Thoracic aorta (tissue), 2 donors: ENCODE data around the gene PAM16. TPM values are rescaled to one million over a fixed set of nuclear protein-coding genes. Genes with fewer than 3 reads are reported as not detected.

Experiments used
- ATAC-seq: fragments of 150-250 bp; one replicate; pipeline ENCODE4 v1.8.0; 2017; ENCODE audit warnings: low read depth; ENCODE audit not compliant: insufficient number of reproducible peaks, low FRiP score
- DNase-seq: peaks from one replicate; pipeline ENCODE4 v3.0.0-alpha.2; 2020; ENCODE audit warnings: low spot score
- H3K27ac ChIP-seq, 2 donors: fragments of 200-600 bp; sonication (generic); 1 replicate in 1 of 2; 2 replicates in 1 of 2; pipeline ENCODE4 v1.5.1; 2016; ENCODE audit warnings: mild to moderate bottlenecking in 2 of 2, moderate library complexity in 2 of 2
- H3K27me3 ChIP-seq: fragments of 200-600 bp; sonication (generic); replicated peaks from 2 replicates; pipeline ENCODE4 v1.6.0; 2016; ENCODE audit warnings: mild to moderate bottlenecking; ENCODE audit not compliant: insufficient read depth
- H3K36me3 ChIP-seq: fragments of 200-600 bp; sonication (generic); one replicate; pipeline ENCODE4 v1.5.1; 2016
- H3K4me1 ChIP-seq, 2 donors: fragments of 200-600 bp; sonication (generic); 1 replicate in 1 of 2; 2 replicates in 1 of 2; pipeline versions ENCODE4 v1.5.1 to v1.6.0; 2016; ENCODE audit warnings: low read depth in 2 of 2, mild to moderate bottlenecking in 1 of 2; ENCODE audit not compliant: control insufficient read depth in 1 of 2
- H3K4me3 ChIP-seq: fragments of 200-600 bp; sonication (generic); 2 replicates; pipeline ENCODE4 v1.5.1; 2016; ENCODE audit warnings: mild to moderate bottlenecking
- H3K9me3 ChIP-seq: fragments of 200-600 bp; sonication (generic); 2 replicates; pipeline ENCODE4 v1.5.1; 2016
- CTCF ChIP-seq: fragments of 200-600 bp; sonication (generic); IDR thresholded peaks from one replicate; pipeline ENCODE4 v1.5.1; 2019; ENCODE audit warnings: antibody characterized with exemption
- total RNA-seq, 2 donors: library from RNA; depleted of rRNA; stranded (reverse); fragments of >200 nt; gene quantifications; one replicate each; pipeline versions ENCODE4 v1.1.0 to v1.2.3, GENCODE V29; 2016

Gene PAM16
- total RNA-seq, 2 donors from 2014 or later = 18.4 to 21.1 TPM

DNA sequence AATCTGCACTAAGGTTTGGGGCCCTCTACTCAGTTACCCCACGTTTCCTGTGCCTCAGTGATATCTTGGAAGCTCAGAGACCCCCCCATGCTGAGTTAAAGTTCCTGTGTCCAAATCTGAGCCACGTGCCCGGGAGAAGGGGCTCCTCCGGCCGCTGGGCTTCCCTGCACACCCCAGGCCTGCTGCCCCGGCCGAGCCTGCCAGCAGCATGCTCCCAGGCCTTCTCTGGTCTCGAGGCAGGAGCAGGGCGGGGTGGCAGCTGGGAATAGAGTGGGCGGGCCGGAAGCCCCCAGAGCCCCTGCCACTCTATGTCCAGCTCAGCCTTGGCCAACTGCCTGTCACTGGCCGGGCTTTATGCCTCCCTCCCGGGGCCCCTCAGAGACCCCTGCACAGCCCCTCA, 14.9 kb upstream of the PAM16 start:
- Histone ChIP-seq H3K27ac (no peak overlapping the region), H3K4me1 (peaks cover 23 to 36% of the 10 kb centered on the region in 2 donors), H3K4me3 (no peak overlapping the region), H3K27me3 (no peaks in the 10 kb centered on the region), H3K9me3 (no peaks in the 10 kb centered on the region), H3K36me3 (peaks cover 12% of the 10 kb centered on the region)
- no peak for ATAC-seq
- no peak for TF ChIP-seq CTCF
- no peak for DNase-seq

DNA sequence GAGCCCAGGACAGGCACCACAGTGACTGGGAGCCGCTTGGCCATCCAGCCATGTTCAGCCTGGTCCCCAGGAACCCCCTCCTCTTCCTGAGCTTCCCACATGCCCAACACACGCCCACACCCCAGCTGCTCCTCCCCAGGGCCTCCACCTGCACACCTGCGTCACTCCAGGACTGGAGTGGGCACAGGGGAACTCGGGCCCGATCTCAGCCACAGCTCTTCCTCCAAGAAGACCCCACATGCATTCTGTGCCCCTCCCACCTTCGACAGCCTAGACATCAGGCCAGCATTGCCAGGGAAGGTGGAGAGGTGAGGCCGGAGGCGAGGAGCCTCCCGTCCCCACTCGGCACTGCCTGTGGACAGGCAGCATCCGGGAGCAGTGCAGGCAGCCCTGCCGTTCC, 14.5 kb upstream of the PAM16 start:
- Histone ChIP-seq H3K9me3 (no peaks in the 10 kb centered on the region), H3K4me1 (peaks cover 21 to 32% of the 10 kb centered on the region in 2 donors), H3K27ac (no peak overlapping the region), H3K27me3 (no peaks in the 10 kb centered on the region), H3K36me3 (peaks cover 12% of the 10 kb centered on the region), H3K4me3 (no peak overlapping the region)
- DNase-seq (no peak), ATAC-seq (no peak)
- no peak for TF ChIP-seq CTCF

DNA sequence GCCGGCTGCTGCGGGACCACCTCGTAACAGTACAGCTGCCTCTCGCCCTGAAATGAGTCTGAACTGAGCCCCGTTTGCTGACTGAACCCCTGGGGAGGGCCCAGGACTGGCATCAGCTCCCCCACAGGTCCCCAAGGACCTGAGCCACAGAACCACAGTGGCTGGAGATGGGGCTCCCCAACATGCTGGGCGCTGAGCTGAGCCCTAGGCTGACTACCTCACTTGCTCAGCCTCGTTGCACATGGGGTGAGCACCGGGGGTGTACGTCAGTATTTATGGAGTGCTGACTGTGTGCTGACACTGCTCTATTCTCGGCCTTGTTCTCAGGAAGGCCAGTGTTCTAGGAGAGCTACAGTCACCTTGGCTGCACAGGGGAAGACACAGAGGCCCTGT, 13.9 kb upstream of the PAM16 start:
- no peak overlapping the region for H3K27ac ChIP-seq
- no peaks in the 10 kb centered on the region for H3K9me3 ChIP-seq
- H3K4me3 ChIP-seq = no peak overlapping the region
- DNase-seq = no peak
- H3K36me3 ChIP-seq = peaks cover 12% of the 10 kb centered on the region
- ATAC-seq = no peak
- peaks cover 15 to 26% of the 10 kb centered on the region in 2 donors for H3K4me1 ChIP-seq
- no peaks in the 10 kb centered on the region for H3K27me3 ChIP-seq
- no peak for TF ChIP-seq CTCF

- no peak overlapping the region for H3K4me3 ChIP-seq
- no peak for TF ChIP-seq CTCF
- peaks cover 12% of the 10 kb centered on the region for H3K36me3 ChIP-seq
- no peak overlapping the region for H3K27ac ChIP-seq
- no peaks in the 10 kb centered on the region for H3K9me3 ChIP-seq
- H3K4me1 ChIP-seq = peaks cover 9 to 20% of the 10 kb centered on the region in 2 donors
- no peak for ATAC-seq
- DNase-seq = no peak
- no peaks in the 10 kb centered on the region for H3K27me3 ChIP-seq
Measured at GRCh38 chr16:4364196-4365013, 13.3 kb upstream of the PAM16 start.

DNA sequence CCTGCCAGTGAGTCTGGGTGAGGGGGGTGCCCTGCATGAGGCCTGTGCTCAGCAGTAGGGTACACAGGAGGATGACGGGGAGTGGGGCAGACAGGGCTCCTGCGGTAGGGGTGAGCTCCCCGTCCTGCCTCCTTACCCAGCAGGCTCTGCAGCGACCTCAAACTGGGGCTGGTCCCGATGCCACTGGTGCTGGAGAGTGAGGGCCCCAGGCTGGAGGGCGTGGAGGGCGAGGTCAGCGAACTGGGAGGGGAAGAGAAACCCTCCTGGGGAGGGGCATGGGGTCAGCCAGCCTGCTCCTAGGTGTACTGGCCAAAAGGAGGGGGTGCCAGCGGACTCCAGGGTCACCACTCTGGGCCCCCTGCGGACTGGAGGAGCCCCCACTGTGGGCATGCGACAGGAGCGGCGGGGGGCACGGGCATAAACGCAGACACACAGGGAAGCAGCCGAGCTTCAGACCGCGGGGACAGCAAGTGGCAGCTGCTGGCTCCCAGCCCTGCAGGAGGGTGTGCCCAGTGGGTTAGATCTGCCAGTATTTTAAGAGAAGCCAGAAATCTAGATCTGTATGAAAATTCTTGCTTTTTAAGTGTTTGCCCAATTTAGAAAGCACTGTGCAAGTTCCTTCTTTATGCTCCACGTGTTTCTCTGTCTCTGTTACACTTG, 11.5 kb upstream of the PAM16 start:
- TF ChIP-seq CTCF = no peak
- DNase-seq = no peak
- H3K9me3 ChIP-seq = no peaks in the 10 kb centered on the region
- no peak overlapping the region for H3K27ac ChIP-seq
- H3K27me3 ChIP-seq = no peaks in the 10 kb centered on the region
- no peak overlapping the region for H3K4me3 ChIP-seq
- no peak for ATAC-seq
- peaks cover 16% of the 10 kb centered on the region for H3K36me3 ChIP-seq
- peaks cover 0 to 2% of the 10 kb centered on the region in 2 donors for H3K4me1 ChIP-seq
